CD4-positive, alpha-beta T cell treated with Interleukin-10 for 1 hour (primary cell): Measurements from ENCODE around the gene CD3D.

Experiments
- DNase-seq: peaks from one replicate; pipeline ENCODE4 v3.0.0-alpha.2; 2020

Gene CD3D

GRCh38 chr11:118295815-118296454, 46.6 kb downstream of the CD3D start:
- peak; percentile 74 for DNase-seq

GRCh38 chr11:118295199-118295598, 47.3 kb downstream of the CD3D start:
- no peak for DNase-seq

GRCh38 chr11:118294053-118294452, 48.5 kb downstream of the CD3D start:
- DNase-seq, result no peak

- DNase-seq, result no peak
Observed at GRCh38 chr11:118291477-118292135, 50.9 kb downstream of the CD3D start.

GRCh38 chr11:118290923-118291322, 51.6 kb downstream of the CD3D start:
- DNase-seq, result peak; percentile 73

GRCh38 chr11:118289401-118289800, 53.1 kb downstream of the CD3D start:
- DNase-seq, result no peak
